NCI-H1930 (cell line): ENCODE measurements around the gene GLYATL2.
A peak's percentile ranks its signal among the peaks of the same experiment; 100 is the strongest.

ENCODE experiments used
- DNase-seq, 2 experiments: peaks; one replicate each; lab custom pipeline; 2025; lab: John Stamatoyannopoulos, UW

GLYATL2 gene

GRCh38 chr11:58801302-58801701, 43.2 kb downstream of the GLYATL2 start:
- DNase-seq, result no peak

GRCh38 chr11:58796333-58796732, 48.2 kb downstream of the GLYATL2 start:
- no peak for DNase-seq

GRCh38 chr11:58788355-58789023, 56.0 kb downstream of the GLYATL2 start:
- DNase-seq, result peak; percentile 12 to 43

DNA sequence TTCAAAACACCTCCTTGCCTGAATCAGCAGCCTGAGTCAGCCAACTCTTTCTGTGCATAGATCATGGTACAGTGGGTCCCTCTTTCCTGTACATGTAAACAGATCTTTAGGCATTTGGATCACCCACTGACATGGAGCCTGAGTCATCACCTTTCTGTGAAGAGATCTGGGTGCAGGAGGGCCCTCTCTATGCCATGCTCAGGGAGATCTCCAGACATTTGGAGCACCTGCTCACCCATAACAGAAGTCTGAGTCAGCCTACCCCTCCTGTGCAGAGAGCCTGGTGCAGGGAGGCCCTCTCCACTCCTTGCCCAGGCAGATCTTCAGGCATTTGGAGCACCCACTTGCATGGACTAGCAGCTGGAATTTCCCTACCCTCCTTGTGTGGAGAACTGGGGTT, 56.6 kb downstream of the GLYATL2 start:
- no peak for DNase-seq

DNA sequence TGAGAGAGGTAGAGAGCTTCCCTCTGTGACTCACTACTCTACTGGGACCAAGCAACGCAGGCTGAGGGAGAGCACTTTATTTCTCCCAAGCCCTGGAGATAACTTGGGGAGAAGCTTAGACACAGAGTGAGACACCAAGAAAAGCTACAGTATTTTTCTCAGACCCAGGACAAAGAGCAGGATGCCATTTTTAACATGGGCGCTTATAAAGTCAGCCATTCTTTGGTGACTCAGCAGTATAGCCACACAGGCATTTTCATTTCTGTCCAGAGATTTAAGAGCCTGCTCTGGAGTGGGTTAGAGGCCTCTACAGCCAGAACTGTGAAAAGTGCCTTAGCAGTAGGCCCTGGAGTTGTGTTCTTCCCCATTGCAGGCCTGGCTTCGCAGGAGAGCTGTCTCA, 57.8 kb downstream of the GLYATL2 start:
- no peak for DNase-seq

GRCh38 chr11:58784995-58785394, 59.5 kb downstream of the GLYATL2 start:
- no peak for DNase-seq
